OCI-LY1 (cell line): Measurements from ENCODE around the gene C4orf51.
"Not testable (repeated sequence)": the region's sequence is repeated elsewhere in the genome, so short reads cannot be mapped to it uniquely, and the experiment has no call there.

Experiments used
- H2AFZ ChIP-seq: fragments of 200-600 bp; sonication (generic), shearing (Covaris generic); 2 replicates; pipeline ENCODE4 v1.6.0; 2014; ENCODE audit warnings: antibody characterized with exemption, mild to moderate bottlenecking, low read length
- H3F3A ChIP-seq: fragments of 200-600 bp; sonication (generic), shearing (Covaris generic); 2 replicates; pipeline ENCODE4 v1.6.0; 2014; ENCODE audit warnings: mild to moderate bottlenecking, antibody characterized with exemption, low read length, moderate library complexity; ENCODE audit not compliant: insufficient read depth
- H3K27ac ChIP-seq: fragments of 200-600 bp; sonication (generic); 2 replicates; pipeline ENCODE4 v1.5.1; 2014; ENCODE audit warnings: low read length, mixed run types, mild to moderate bottlenecking, low read depth; ENCODE audit not compliant: poor library complexity, severe bottlenecking
- H3K27me3 ChIP-seq: fragments of 200-600 bp; sonication (generic); 2 replicates; pipeline ENCODE4 v1.6.0; 2014; ENCODE audit warnings: antibody characterized with exemption, mild to moderate bottlenecking, low read length, moderate library complexity; ENCODE audit not compliant: insufficient read depth
- H3K36me3 ChIP-seq: fragments of 200-600 bp; sonication (generic); 2 replicates; pipeline ENCODE4 v1.6.1; 2014; ENCODE audit warnings: mild to moderate bottlenecking, antibody characterized with exemption, low read length, moderate library complexity, mixed read lengths; ENCODE audit not compliant: insufficient read depth
- H3K4me1 ChIP-seq: fragments of 200-600 bp; sonication (generic); 2 replicates; pipeline ENCODE4 v1.5.1; 2014; ENCODE audit warnings: mild to moderate bottlenecking, low read length, moderate library complexity; ENCODE audit not compliant: insufficient read depth, severe bottlenecking
- H3K4me2 ChIP-seq: fragments of 200-600 bp; sonication (generic), shearing (Covaris generic); 2 replicates; pipeline ENCODE4 v1.6.1; 2014; ENCODE audit warnings: low read length
- H3K4me3 ChIP-seq: fragments of 200-600 bp; sonication (generic); 2 replicates; pipeline ENCODE4 v1.5.1; 2014; ENCODE audit warnings: low read length, low read depth, mild to moderate bottlenecking, mixed read lengths; ENCODE audit not compliant: poor library complexity, severe bottlenecking
- H3K79me2 ChIP-seq: fragments of 200-600 bp; shearing (Covaris generic); 2 replicates; pipeline ENCODE4 v1.6.1; 2016; ENCODE audit warnings: mixed run types, low read length, mixed read lengths; ENCODE audit not compliant: insufficient read depth
- H3K9ac ChIP-seq: fragments of 200-600 bp; sonication (generic), shearing (Covaris generic); 2 replicates; pipeline ENCODE4 v1.6.1; 2014; ENCODE audit warnings: mild to moderate bottlenecking, low read length, mixed read lengths
- H3K9me2 ChIP-seq: fragments of 200-600 bp; sonication (generic), shearing (Covaris generic); 2 replicates; pipeline ENCODE4 v1.6.1; 2014; ENCODE audit warnings: low read depth, mild to moderate bottlenecking, low read length, mixed read lengths
- H3K9me3 ChIP-seq: fragments of 200-600 bp; shearing (Covaris generic); 2 replicates; pipeline ENCODE4 v1.6.1; 2014; ENCODE audit warnings: low read length, mixed read lengths
- H4K20me1 ChIP-seq: fragments of 200-600 bp; sonication (generic), shearing (Covaris generic); 2 replicates; pipeline ENCODE4 v1.6.0; 2016; ENCODE audit warnings: mild to moderate bottlenecking, low read length; ENCODE audit not compliant: insufficient read depth
- EZH2 ChIP-seq: fragments of 200-600 bp; sonication (generic), shearing (Covaris generic); IDR thresholded peaks from 2 replicates; pipeline ENCODE4 v1.8.0; 2017; ENCODE audit warnings: borderline replicate concordance, mixed run types, mild to moderate bottlenecking, antibody characterized with exemption, low read length, moderate library complexity, mixed read lengths
- TF ChIP-seq, protein P1 (sequence below): fragments of 200-600 bp; sonication (generic), shearing (Covaris generic); IDR thresholded peaks from 2 replicates; pipeline ENCODE4 v1.5.1; 2017; ENCODE audit warnings: mild to moderate bottlenecking, antibody characterized with exemption, low read length, moderate library complexity, mixed read lengths

The C4orf51 gene

DNA sequence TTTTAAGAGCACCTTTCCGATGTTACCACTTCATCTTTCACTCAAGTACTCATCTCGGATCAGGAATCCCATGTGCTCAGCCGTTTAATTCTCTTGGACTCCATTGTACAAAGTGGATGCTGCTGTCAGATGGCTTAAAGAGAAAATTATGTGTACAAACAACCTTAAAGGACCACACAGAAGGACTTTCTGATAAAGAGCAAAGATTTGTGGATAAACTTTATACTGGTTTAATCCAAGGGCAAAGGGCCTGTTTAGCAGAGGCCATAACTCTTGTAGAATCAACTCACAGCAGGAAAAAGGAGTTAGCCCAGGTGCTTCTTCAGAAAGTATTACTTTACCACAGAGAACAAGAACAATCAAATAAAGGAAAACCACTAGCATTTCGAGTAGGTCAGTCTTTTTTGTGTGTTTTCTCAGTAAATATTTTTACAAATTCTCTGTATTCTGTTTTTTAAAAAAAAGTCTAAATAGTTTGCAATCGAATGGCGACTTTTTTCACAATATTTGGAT lies 40.7 kb upstream of the C4orf51 start:
- no peak overlapping the region for H3K27ac ChIP-seq
- H3K36me3 ChIP-seq = no peaks in the 10 kb centered on the region
- no peaks in the 10 kb centered on the region for H3K9me2 ChIP-seq
- no peaks in the 10 kb centered on the region for H3K9me3 ChIP-seq
- H3F3A ChIP-seq = no peaks in the 10 kb centered on the region
- no peak overlapping the region for H2AFZ ChIP-seq
- no peaks in the 10 kb centered on the region for H4K20me1 ChIP-seq
- no peak overlapping the region for H3K9ac ChIP-seq
- H3K4me1 ChIP-seq = peaks cover 12% of the 10 kb centered on the region
- H3K79me2 ChIP-seq = no peaks in the 10 kb centered on the region
- no peak overlapping the region for H3K4me3 ChIP-seq
- TF ChIP-seq, protein P1, sequence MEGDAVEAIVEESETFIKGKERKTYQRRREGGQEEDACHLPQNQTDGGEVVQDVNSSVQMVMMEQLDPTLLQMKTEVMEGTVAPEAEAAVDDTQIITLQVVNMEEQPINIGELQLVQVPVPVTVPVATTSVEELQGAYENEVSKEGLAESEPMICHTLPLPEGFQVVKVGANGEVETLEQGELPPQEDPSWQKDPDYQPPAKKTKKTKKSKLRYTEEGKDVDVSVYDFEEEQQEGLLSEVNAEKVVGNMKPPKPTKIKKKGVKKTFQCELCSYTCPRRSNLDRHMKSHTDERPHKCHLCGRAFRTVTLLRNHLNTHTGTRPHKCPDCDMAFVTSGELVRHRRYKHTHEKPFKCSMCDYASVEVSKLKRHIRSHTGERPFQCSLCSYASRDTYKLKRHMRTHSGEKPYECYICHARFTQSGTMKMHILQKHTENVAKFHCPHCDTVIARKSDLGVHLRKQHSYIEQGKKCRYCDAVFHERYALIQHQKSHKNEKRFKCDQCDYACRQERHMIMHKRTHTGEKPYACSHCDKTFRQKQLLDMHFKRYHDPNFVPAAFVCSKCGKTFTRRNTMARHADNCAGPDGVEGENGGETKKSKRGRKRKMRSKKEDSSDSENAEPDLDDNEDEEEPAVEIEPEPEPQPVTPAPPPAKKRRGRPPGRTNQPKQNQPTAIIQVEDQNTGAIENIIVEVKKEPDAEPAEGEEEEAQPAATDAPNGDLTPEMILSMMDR = no peak
- TF ChIP-seq EZH2 = no peak
- H3K27me3 ChIP-seq = no peaks in the 10 kb centered on the region
- H3K4me2 ChIP-seq = no peak overlapping the region

DNA sequence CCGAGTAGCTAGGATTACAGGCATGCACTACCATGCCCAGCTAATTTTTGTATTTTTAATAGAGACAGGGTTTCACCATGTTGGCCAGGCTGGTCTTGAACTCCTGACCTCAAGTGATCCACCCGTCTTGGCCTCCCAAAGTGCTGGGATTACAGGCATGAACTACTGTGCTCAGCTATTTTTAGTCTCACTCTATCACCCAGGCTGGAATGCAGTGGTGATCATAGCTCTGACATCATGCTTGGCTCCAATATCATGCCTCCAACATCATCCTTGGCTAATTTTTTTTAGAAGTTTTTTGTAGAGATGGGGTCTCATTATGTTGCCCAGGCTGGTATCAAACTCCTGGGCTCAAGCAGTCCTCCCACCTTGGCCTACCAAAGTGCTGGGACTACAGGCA lies 39.7 kb upstream of the C4orf51 start:
- H3K27ac ChIP-seq, H3F3A ChIP-seq, H2AFZ ChIP-seq, H4K20me1 ChIP-seq, H3K9me3 ChIP-seq, H3K27me3 ChIP-seq, H3K9ac ChIP-seq, H3K36me3 ChIP-seq, H3K4me3 ChIP-seq, H3K9me2 ChIP-seq, H3K4me2 ChIP-seq, H3K79me2 ChIP-seq: not testable (repeated sequence)
- H3K4me1 ChIP-seq = peaks cover 12% of the 10 kb centered on the region

DNA sequence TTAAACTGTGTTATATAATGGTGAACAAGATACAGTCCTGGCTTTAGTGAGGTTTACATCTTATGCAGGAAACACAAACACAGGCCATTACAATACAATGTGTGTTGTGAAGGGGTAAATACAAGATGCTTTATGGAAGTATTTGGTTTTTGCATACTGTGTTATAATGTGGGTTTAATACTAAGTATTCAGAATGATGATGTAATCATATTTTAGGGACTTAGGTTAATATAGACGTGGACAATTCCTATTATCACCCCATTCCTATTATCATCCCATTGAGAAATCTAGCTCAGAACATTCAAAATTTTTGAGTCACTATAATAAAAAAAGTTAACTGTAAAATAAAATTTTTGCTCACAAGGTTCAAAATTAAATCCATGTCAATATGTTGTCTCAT lies 36.7 kb upstream of the C4orf51 start:
- H3K4me3 ChIP-seq = no peak overlapping the region

DNA sequence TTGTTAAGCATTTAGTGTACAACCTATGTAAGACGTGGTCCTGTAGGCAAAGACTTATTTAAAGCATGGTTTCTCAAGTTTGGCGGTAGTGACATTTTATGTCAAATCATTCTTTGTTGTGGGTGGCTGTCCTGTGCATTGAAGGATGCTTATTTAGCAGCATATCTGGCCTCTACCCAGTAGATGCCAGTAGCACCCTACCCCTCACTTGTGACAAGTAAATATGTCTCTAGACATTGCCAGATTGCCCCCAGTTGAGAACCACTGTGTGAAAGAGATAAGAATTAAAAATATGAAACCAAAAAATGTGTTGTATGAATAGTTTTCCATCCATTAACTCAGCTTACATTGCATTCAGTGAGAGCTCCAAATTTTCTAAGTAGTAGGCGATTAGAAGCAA lies 35.2 kb upstream of the C4orf51 start:
- Histone ChIP-seq H3K9me3 (no peaks in the 10 kb centered on the region), H3K27me3 (no peaks in the 10 kb centered on the region), H3K27ac (no peak overlapping the region), H3F3A (no peaks in the 10 kb centered on the region), H3K4me2 (no peak overlapping the region), H3K4me1 (peaks cover 12% of the 10 kb centered on the region), H3K79me2 (no peaks in the 10 kb centered on the region), H3K4me3 (no peak overlapping the region), H3K9me2 (no peaks in the 10 kb centered on the region), H3K9ac (no peak overlapping the region), H4K20me1 (no peaks in the 10 kb centered on the region), H2AFZ (no peak overlapping the region), H3K36me3 (peaks cover 7% of the 10 kb centered on the region; the same call in 1 of the 2 replicates)
- TF ChIP-seq EZH2 = no peak
- TF ChIP-seq, protein P1 = no peak

More for the DNA sequence above, 36.7 kb upstream of the C4orf51 start:
- Histone ChIP-seq H3K27ac (no peak overlapping the region), H3K79me2 (no peaks in the 10 kb centered on the region), H3K9ac (no peak overlapping the region), H3K27me3 (no peaks in the 10 kb centered on the region), H3K9me3 (no peaks in the 10 kb centered on the region), H3K9me2 (no peaks in the 10 kb centered on the region), H3K4me2 (no peak overlapping the region), H3K4me1 (peaks cover 12% of the 10 kb centered on the region), H3K36me3 (peaks cover 7% of the 10 kb centered on the region; the same call in 1 of the 2 replicates), H4K20me1 (no peaks in the 10 kb centered on the region), H2AFZ (no peak overlapping the region), H3F3A (no peaks in the 10 kb centered on the region)
- TF ChIP-seq EZH2 = no peak
- TF ChIP-seq, protein P1 = no peak
